ENCODE results near the gene PAPPA.

PAPPA gene

DNA sequence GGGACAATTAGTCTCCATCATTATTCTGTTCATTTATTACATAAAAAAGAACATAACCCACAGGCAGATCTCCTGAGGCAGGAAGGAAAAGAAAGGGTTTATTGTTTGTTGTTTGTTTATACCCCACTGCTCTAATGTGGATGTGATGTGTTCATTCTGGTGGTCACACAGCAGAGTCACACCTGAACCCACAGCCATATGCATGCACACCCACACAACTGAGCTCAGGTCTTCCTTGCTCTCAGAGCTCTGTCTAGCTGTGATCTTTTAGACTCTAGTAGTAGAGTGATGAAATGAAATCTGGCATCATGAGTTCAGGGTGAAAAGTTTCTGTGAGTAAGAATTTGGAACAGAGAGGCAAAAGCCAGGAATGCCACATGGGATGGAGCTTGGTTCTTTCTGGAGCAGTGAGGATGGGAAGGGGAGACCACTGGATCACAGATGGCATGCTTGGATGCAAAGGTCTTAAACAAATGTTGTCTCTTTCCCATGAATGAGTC lies 227.0 kb downstream of the PAPPA start:
- no peaks in the 10 kb centered on the region for H3K36me3 ChIP-seq (ENCODE audit: low read length)
- no peak overlapping the region for H3K4me3 ChIP-seq (ENCODE audit: insufficient read depth, low read length, poor library complexity, severe bottlenecking)
- H3K27ac ChIP-seq (ENCODE audit: low read depth, low read length) = no peak overlapping the region
- TF ChIP-seq EZH2phosphoT487 (conservative IDR thresholded peaks at IDR 0.05; ENCODE audit: low read length) (no peak), CTCF (IDR thresholded peaks at IDR 0.05; ENCODE audit: insufficient read depth, low read length, poor library complexity, severe bottlenecking) (no peak)
- H3K9me3 ChIP-seq (ENCODE audit: insufficient read depth, low read length) = no peaks in the 10 kb centered on the region
- no peaks in the 10 kb centered on the region for H3F3A ChIP-seq (ENCODE audit: insufficient read depth)
- no peak overlapping the region for H3K4me2 ChIP-seq (ENCODE audit: low read depth, low read length, poor library complexity, severe bottlenecking)
- H3K79me2 ChIP-seq (ENCODE audit: insufficient read depth, low read length) = no peaks in the 10 kb centered on the region
- no peaks in the 10 kb centered on the region for H3K27me3 ChIP-seq (ENCODE audit: low read length)
- H2AFZ ChIP-seq (ENCODE audit: low read depth, low read length, severe bottlenecking) = no peak overlapping the region
- no peaks in the 10 kb centered on the region for H3K9me2 ChIP-seq (replicated peaks; ENCODE audit: insufficient read depth, low read length)
- H3K9ac ChIP-seq (ENCODE audit: low read length) = no peak overlapping the region
- no peaks in the 10 kb centered on the region for H4K20me1 ChIP-seq (ENCODE audit: low read depth, low read length)

DNA sequence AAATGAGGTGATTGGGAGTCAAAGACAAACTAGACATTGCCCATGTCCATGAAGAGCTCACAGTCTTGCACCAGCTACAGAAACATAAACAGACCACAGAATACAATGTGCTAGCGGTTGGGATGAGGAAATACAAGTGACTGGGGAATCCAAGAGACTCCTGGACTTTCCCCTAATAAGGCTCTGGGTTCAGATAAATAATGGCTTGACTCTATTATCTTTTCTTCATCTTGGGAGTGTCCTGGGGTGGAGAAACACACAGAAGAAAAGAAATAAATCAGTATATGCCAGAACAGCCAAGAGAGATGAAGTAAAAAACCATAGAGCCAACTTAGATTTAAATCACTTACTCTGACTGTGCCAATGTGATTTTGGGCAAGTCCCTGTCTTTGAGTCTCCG lies 227.8 kb downstream of the PAPPA start:
- no peaks in the 10 kb centered on the region for H3K27me3 ChIP-seq (ENCODE audit: low read length)
- TF ChIP-seq CTCF (IDR thresholded peaks at IDR 0.05; ENCODE audit: insufficient read depth, low read length, poor library complexity, severe bottlenecking) (no peak), EZH2phosphoT487 (conservative IDR thresholded peaks at IDR 0.05; ENCODE audit: low read length) (no peak)
- H3K4me2 ChIP-seq (ENCODE audit: low read depth, low read length, poor library complexity, severe bottlenecking) = no peak overlapping the region

DNA sequence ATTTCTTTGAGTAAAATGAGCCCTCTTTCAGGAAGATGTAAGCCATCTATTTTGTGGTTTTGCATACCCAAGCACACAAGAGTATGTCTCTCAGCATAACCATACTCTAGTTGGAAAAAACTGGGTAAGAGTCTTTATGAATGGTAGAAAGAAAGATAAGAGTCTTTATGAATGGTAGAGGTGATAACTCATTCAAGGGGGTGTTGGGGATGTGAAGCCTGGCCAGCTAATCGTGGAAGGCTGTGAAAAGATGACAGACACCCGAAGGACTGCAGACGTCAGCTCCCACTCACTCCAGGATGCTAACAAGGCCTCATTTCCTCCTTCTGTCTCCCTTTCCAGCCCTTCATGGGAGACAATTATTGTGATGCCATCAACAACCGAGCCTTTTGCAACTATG lies 228.5 kb downstream of the PAPPA start:
- H2AFZ ChIP-seq (ENCODE audit: low read depth, low read length, severe bottlenecking) = no peak overlapping the region
- no peaks in the 10 kb centered on the region for H3K9me3 ChIP-seq (ENCODE audit: insufficient read depth, low read length)
- H3K4me2 ChIP-seq (ENCODE audit: low read depth, low read length, poor library complexity, severe bottlenecking) = no peak overlapping the region
- H3K4me3 ChIP-seq (ENCODE audit: insufficient read depth, low read length, poor library complexity, severe bottlenecking) = no peak overlapping the region
- H3K9me2 ChIP-seq (replicated peaks; ENCODE audit: insufficient read depth, low read length) = no peaks in the 10 kb centered on the region
- no peaks in the 10 kb centered on the region for H3K79me2 ChIP-seq (ENCODE audit: insufficient read depth, low read length)
- H3K27me3 ChIP-seq (ENCODE audit: low read length) = no peaks in the 10 kb centered on the region
- no peaks in the 10 kb centered on the region for H4K20me1 ChIP-seq (ENCODE audit: low read depth, low read length)
- no peaks in the 10 kb centered on the region for H3F3A ChIP-seq (ENCODE audit: insufficient read depth)
- no peak overlapping the region for H3K27ac ChIP-seq (ENCODE audit: low read depth, low read length)
- H3K9ac ChIP-seq (ENCODE audit: low read length) = no peak overlapping the region
- no peak for TF ChIP-seq EZH2phosphoT487 (conservative IDR thresholded peaks at IDR 0.05; ENCODE audit: low read length)
- no peak for TF ChIP-seq CTCF (IDR thresholded peaks at IDR 0.05; ENCODE audit: insufficient read depth, low read length, poor library complexity, severe bottlenecking)
- no peaks in the 10 kb centered on the region for H3K36me3 ChIP-seq (ENCODE audit: low read length)

More for the DNA sequence above, 227.8 kb downstream of the PAPPA start:
- Histone ChIP-seq H4K20me1 (ENCODE audit: low read depth, low read length) (no peaks in the 10 kb centered on the region), H3F3A (ENCODE audit: insufficient read depth) (no peaks in the 10 kb centered on the region), H3K4me3 (ENCODE audit: insufficient read depth, low read length, poor library complexity, severe bottlenecking) (no peak overlapping the region), H2AFZ (ENCODE audit: low read depth, low read length, severe bottlenecking) (no peak overlapping the region), H3K27ac (ENCODE audit: low read depth, low read length) (no peak overlapping the region), H3K79me2 (ENCODE audit: insufficient read depth, low read length) (no peaks in the 10 kb centered on the region), H3K9me3 (ENCODE audit: insufficient read depth, low read length) (no peaks in the 10 kb centered on the region), H3K9ac (ENCODE audit: low read length) (no peak overlapping the region), H3K9me2 (replicated peaks; ENCODE audit: insufficient read depth, low read length) (no peaks in the 10 kb centered on the region), H3K36me3 (ENCODE audit: low read length) (no peaks in the 10 kb centered on the region)

All from SU-DHL-6 (cell line).